Measurements from ENCODE around the gene NDUFA8.

NDUFA8 gene

GRCh38 chr9:122173670-122174069 lies 14.1 kb upstream of the NDUFA8 start:
- TF ChIP-seq CTCF (IDR thresholded peaks at IDR 0.05; ENCODE audit: insufficient read depth, low read depth, low read length, missing control alignments), result no peak
- DNase-seq (ENCODE audit: low read depth), result no peak
- no peak overlapping the region for H3K4me3 ChIP-seq (ENCODE audit: low read length)

DNA sequence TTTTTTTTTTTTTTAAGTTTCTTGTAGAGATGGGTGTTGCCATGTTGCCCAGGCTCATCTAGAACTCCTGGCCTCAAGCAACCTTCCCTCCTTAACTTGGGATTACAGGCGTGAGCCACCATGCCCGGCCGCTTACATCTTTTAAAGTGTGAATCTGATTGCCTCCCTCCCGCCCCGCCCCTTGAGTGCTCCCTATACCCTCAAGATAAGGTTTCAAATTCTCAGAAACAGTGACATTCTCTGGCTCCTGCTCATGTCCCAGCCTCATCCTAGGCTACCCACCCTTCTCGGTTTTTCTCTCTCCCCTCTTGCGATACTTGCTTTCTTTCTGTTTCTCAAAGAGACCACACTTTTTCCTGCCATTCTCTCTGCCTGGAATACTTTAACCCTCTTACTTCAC lies 12.6 kb upstream of the NDUFA8 start:
- DNase-seq (ENCODE audit: low read depth), result no peak
- TF ChIP-seq CTCF (IDR thresholded peaks at IDR 0.05; ENCODE audit: insufficient read depth, low read depth, low read length, missing control alignments), result no peak
- no peak overlapping the region for H3K4me3 ChIP-seq (ENCODE audit: low read length)

- no peak for DNase-seq (ENCODE audit: low read depth)
- TF ChIP-seq CTCF (IDR thresholded peaks at IDR 0.05; ENCODE audit: insufficient read depth, low read depth, low read length, missing control alignments), result no peak
- no peak overlapping the region for H3K4me3 ChIP-seq (ENCODE audit: low read length)
Observed at GRCh38 chr9:122168356-122168755, 8.8 kb upstream of the NDUFA8 start.

- TF ChIP-seq CTCF (IDR thresholded peaks at IDR 0.05; ENCODE audit: insufficient read depth, low read depth, low read length, missing control alignments), result no peak
- no peak overlapping the region for H3K4me3 ChIP-seq (ENCODE audit: low read length)
- DNase-seq (ENCODE audit: low read depth), result no peak
Observed at GRCh38 chr9:122164286-122164685, 4.7 kb upstream of the NDUFA8 start.

DNA sequence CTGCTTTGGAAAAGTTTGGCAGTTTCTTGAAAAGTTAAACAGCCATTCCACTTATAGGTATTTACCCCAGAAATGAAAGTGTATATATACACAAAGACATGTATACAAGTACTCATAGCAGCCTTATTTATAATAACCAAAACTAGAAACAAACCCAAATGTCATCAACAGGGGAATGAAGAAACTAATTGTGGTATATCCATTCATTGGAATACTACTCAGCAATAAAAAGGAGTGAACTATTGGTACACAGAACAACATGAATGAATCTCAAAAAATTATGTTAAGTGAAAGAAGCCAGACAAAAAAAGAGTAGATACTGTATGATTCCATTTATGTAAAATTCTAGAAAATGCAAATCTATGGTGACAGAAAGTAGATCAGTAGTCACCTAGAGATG lies 2.8 kb upstream of the NDUFA8 start:
- no peak for TF ChIP-seq CTCF (IDR thresholded peaks at IDR 0.05; ENCODE audit: insufficient read depth, low read depth, low read length, missing control alignments)
- no peak overlapping the region for H3K4me3 ChIP-seq (ENCODE audit: low read length)
- no peak for DNase-seq (ENCODE audit: low read depth)

DNA sequence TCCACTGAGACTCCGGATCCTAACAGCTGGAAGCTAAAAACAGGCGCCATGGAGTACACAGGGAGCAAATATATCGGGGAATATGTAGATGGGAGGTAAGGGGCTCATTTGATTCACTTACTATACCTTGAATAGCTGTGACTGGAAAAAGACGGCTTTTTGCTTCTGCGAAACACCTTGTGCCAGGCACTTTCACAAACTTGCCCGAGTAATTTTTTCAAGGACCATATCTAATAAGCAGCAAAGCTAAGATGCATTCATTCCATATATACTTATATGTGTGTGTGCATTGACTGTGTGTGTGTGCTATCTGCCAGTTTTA lies 307 bp upstream of the NDUFA8 start:
- TF ChIP-seq CTCF (IDR thresholded peaks at IDR 0.05; ENCODE audit: insufficient read depth, low read depth, low read length, missing control alignments), result no peak
- peak overlapping the region; percentile 85 for H3K4me3 ChIP-seq (ENCODE audit: low read length)
- no peak for DNase-seq (ENCODE audit: low read depth)

GRCh38 chr9:122158202-122158601 lies 1.4 kb downstream of the NDUFA8 start:
- peak; percentile 70 for TF ChIP-seq CTCF (IDR thresholded peaks at IDR 0.05; ENCODE audit: insufficient read depth, low read depth, low read length, missing control alignments)
- peak; percentile 61 for DNase-seq (ENCODE audit: low read depth)
- H3K4me3 ChIP-seq (ENCODE audit: low read length), result no peak overlapping the region

Data from epithelial cell of esophagus (primary cell).